Neural progenitor cell (in vitro differentiated cells): Measurements from ENCODE around the gene EEF1G. TPM values are rescaled to one million over a fixed set of nuclear protein-coding genes. Genes with fewer than 3 reads are reported as not detected.
A peak's percentile ranks its signal among the peaks of the same experiment; 100 is the strongest.

Source experiments
- DNase-seq: peaks from one replicate; pipeline ENCODE4 v3.0.0-alpha.2; 2016; ENCODE audit warnings: low spot score
- H2AFZ ChIP-seq: fragments of 200-600 bp; sonication (generic); replicated peaks from 2 replicates; pipeline ENCODE4 v1.6.1; 2016; ENCODE audit warnings: antibody characterized with exemption
- H3F3A ChIP-seq: fragments of 200-600 bp; sonication (generic); 2 replicates; pipeline ENCODE4 v1.6.1; 2016; ENCODE audit warnings: antibody characterized with exemption, low read depth
- H3K27ac ChIP-seq: fragments of 200-600 bp; sonication (generic); 2 replicates; pipeline ENCODE4 v1.5.1; 2016; ENCODE audit warnings: mild to moderate bottlenecking
- H3K27me3 ChIP-seq: fragments of 200-600 bp; sonication (generic); 2 replicates; pipeline ENCODE4 v1.6.1; 2016; ENCODE audit warnings: mild to moderate bottlenecking, moderate library complexity
- H3K36me3 ChIP-seq: fragments of 200-600 bp; sonication (generic); 2 replicates; pipeline ENCODE4 v1.5.1; 2016
- H3K4me1 ChIP-seq: fragments of 200-600 bp; sonication (generic); 2 replicates; pipeline ENCODE4 v1.6.1; 2016; ENCODE audit warnings: mixed run types
- H3K4me2 ChIP-seq: fragments of 200-600 bp; sonication (generic); 2 replicates; pipeline ENCODE4 v1.6.1; 2016
- H3K4me3 ChIP-seq: fragments of 200-600 bp; sonication (generic); 2 replicates; pipeline ENCODE4 v1.5.1; 2016
- H3K79me2 ChIP-seq: fragments of 200-600 bp; sonication (generic); 2 replicates; pipeline ENCODE4 v1.6.1; 2016; ENCODE audit warnings: low read depth
- H3K9ac ChIP-seq: fragments of 200-600 bp; sonication (generic); 2 replicates; pipeline ENCODE4 v1.6.1; 2016
- H3K9me3 ChIP-seq: fragments of 200-600 bp; sonication (generic); 2 replicates; pipeline ENCODE4 v1.5.1; 2016; ENCODE audit warnings: low read depth
- H4K20me1 ChIP-seq: fragments of 200-600 bp; sonication (generic); 2 replicates; pipeline ENCODE4 v1.6.1; 2016; ENCODE audit warnings: low read depth
- H3K27ac Mint-ChIP-seq: 3 replicates; pipeline ENCODE4 v1.8.0; 2021; ENCODE audit warnings: mixed read lengths
- H3K27me3 Mint-ChIP-seq: 2 replicates; pipeline ENCODE4 v1.8.0; 2022; ENCODE audit warnings: low read depth, mild to moderate bottlenecking, inconsistent platforms, moderate library complexity, mixed read lengths; ENCODE audit not compliant: insufficient read depth
- H3K36me3 Mint-ChIP-seq: 3 replicates; pipeline ENCODE4 v1.8.0; 2021; ENCODE audit warnings: mixed read lengths
- H3K4me1 Mint-ChIP-seq: 3 replicates; pipeline ENCODE4 v1.8.0; 2021; ENCODE audit warnings: mixed read lengths
- H3K4me3 Mint-ChIP-seq: 3 replicates; pipeline ENCODE4 v1.8.0; 2021; ENCODE audit warnings: mild to moderate bottlenecking, moderate library complexity, mixed read lengths
- H3K9me3 Mint-ChIP-seq: 3 replicates; pipeline ENCODE4 v1.8.0; 2020; ENCODE audit warnings: mixed read lengths
- CTCF ChIP-seq: fragments of 200-600 bp; sonication (generic); IDR thresholded peaks from 2 replicates; pipeline ENCODE4 v1.5.1; 2017; ENCODE audit warnings: antibody characterized with exemption, mild to moderate bottlenecking
- EZH2 ChIP-seq: fragments of 200-600 bp; sonication (generic); IDR thresholded peaks from 2 replicates; pipeline ENCODE4 v1.6.1; 2017; ENCODE audit warnings: antibody characterized with exemption, mild to moderate bottlenecking, moderate library complexity
- EZH2phosphoT487 ChIP-seq: fragments of 200-600 bp; sonication (generic); IDR thresholded peaks from 2 replicates; pipeline ENCODE4 v1.6.1; 2017; ENCODE audit warnings: antibody characterized with exemption
- total RNA-seq: library from RNA; depleted of rRNA; stranded (reverse); fragments of >200 nt; gene quantifications from 2 replicates; pipeline ENCODE4 v1.2.3, GENCODE V29; 2015; ENCODE audit warnings: low replicate concordance

Gene EEF1G
- total RNA-seq, 1 donor from 2014 or later, result 2,358 TPM

- Histone ChIP-seq H3K27ac (no peak overlapping the region), H3K4me3 (peak overlapping the region; percentile 94), H3F3A (peaks cover 20% of the 10 kb centered on the region), H3K4me2 (peak overlapping the region; percentile 81), H3K79me2 (no peaks in the 10 kb centered on the region), H3K4me1 (peaks cover 7% of the 10 kb centered on the region), H3K9me3 (no peaks in the 10 kb centered on the region), H3K36me3 (no peaks in the 10 kb centered on the region), H4K20me1 (no peaks in the 10 kb centered on the region), H3K9ac (no peak overlapping the region), H2AFZ (peak overlapping the region; percentile 82), H3K27me3 (peaks cover 13% of the 10 kb centered on the region)
- no peaks in the 10 kb centered on the region for H3K9me3 Mint-ChIP-seq
- peak overlapping the region; percentile 94 for H3K4me3 Mint-ChIP-seq
- DNase-seq, result no peak
- H3K36me3 Mint-ChIP-seq, result peaks cover 7% of the 10 kb centered on the region
- H3K27me3 Mint-ChIP-seq, result peaks cover 4% of the 10 kb centered on the region
- peak overlapping the region; percentile 91 for H3K27ac Mint-ChIP-seq
- TF ChIP-seq EZH2phosphoT487 (no peak), CTCF (no peak), EZH2 (no peak)
- peaks cover 32% of the 10 kb centered on the region for H3K4me1 Mint-ChIP-seq
Observed at GRCh38 chr11:62610814-62611704, 37.4 kb upstream of the EEF1G start.

- peaks cover 7% of the 10 kb centered on the region for H3K36me3 Mint-ChIP-seq
- H3K27ac Mint-ChIP-seq, result no peak overlapping the region
- H3K79me2 ChIP-seq, result no peaks in the 10 kb centered on the region
- peaks cover 8% of the 10 kb centered on the region for H3K4me1 ChIP-seq
- no peak overlapping the region for H2AFZ ChIP-seq
- peak overlapping the region; percentile 94 for H3K4me3 Mint-ChIP-seq
- H3K36me3 ChIP-seq, result no peaks in the 10 kb centered on the region
- peaks cover 13% of the 10 kb centered on the region for H3K27me3 ChIP-seq
- peaks cover 4% of the 10 kb centered on the region for H3K27me3 Mint-ChIP-seq
- H3K4me1 Mint-ChIP-seq, result peaks cover 33% of the 10 kb centered on the region
- no peaks in the 10 kb centered on the region for H3K9me3 ChIP-seq
- no peak overlapping the region for H3K27ac ChIP-seq
- no peak overlapping the region for H3K9ac ChIP-seq
- TF ChIP-seq EZH2 (no peak), EZH2phosphoT487 (no peak), CTCF (no peak)
- H3F3A ChIP-seq, result peaks cover 20% of the 10 kb centered on the region
- H3K4me3 ChIP-seq, result no peak overlapping the region
- H3K4me2 ChIP-seq, result no peak overlapping the region
- no peaks in the 10 kb centered on the region for H4K20me1 ChIP-seq
- no peaks in the 10 kb centered on the region for H3K9me3 Mint-ChIP-seq
- DNase-seq, result no peak
Observed at GRCh38 chr11:62610403-62610802, 36.7 kb upstream of the EEF1G start.

GRCh38 chr11:62608776-62609175, 35.1 kb upstream of the EEF1G start:
- Histone ChIP-seq H3K4me3 (no peak overlapping the region), H3K9ac (no peak overlapping the region), H2AFZ (no peak overlapping the region), H3K27me3 (peaks cover 18% of the 10 kb centered on the region), H3K4me2 (no peak overlapping the region), H4K20me1 (no peaks in the 10 kb centered on the region), H3K27ac (no peak overlapping the region), H3K79me2 (no peaks in the 10 kb centered on the region), H3K9me3 (no peaks in the 10 kb centered on the region), H3K4me1 (peaks cover 23% of the 10 kb centered on the region), H3F3A (peaks cover 32% of the 10 kb centered on the region), H3K36me3 (no peaks in the 10 kb centered on the region)
- Mint-ChIP-seq H3K4me3 (no peak overlapping the region), H3K36me3 (peaks cover 7% of the 10 kb centered on the region), H3K27me3 (peaks cover 5% of the 10 kb centered on the region), H3K27ac (no peak overlapping the region), H3K9me3 (no peaks in the 10 kb centered on the region), H3K4me1 (peaks cover 44% of the 10 kb centered on the region)
- no peak for DNase-seq
- TF ChIP-seq EZH2 (no peak), EZH2phosphoT487 (no peak), CTCF (no peak)
